ENCODE data around the gene PRPS2.

The PRPS2 gene

GRCh38 chrX:12814420-12814819 is 23.2 kb downstream of the PRPS2 start:
- TF ChIP-seq NFIC (IDR thresholded peaks at IDR 0.05), result no peak
- TF ChIP-seq RAD21 (IDR thresholded peaks at IDR 0.05; ENCODE audit: low read depth), result peak; percentile 49

GRCh38 chrX:12817528-12817927 is 26.3 kb downstream of the PRPS2 start:
- TF ChIP-seq EP300 (IDR thresholded peaks at IDR 0.05; ENCODE audit: borderline replicate concordance) (no peak), NFIC (IDR thresholded peaks at IDR 0.05) (no peak), CREB1 (IDR thresholded peaks at IDR 0.05; ENCODE audit: low read depth) (no peak), ZBTB7A (IDR thresholded peaks at IDR 0.05; ENCODE audit: low read depth) (no peak), USF1 (IDR thresholded peaks at IDR 0.05) (no peak), TAF1 (IDR thresholded peaks at IDR 0.05; ENCODE audit: low read depth) (no peak), EGR1 (IDR thresholded peaks at IDR 0.05) (no peak), YY1 (IDR thresholded peaks at IDR 0.05; ENCODE audit: low read depth) (no peak), TEAD4 (IDR thresholded peaks at IDR 0.05) (no peak), TCF12 (IDR thresholded peaks at IDR 0.05; ENCODE audit: low read depth) (no peak), RAD21 (IDR thresholded peaks at IDR 0.05; ENCODE audit: low read depth) (no peak), CEBPB (IDR thresholded peaks at IDR 0.05) (no peak), REST (IDR thresholded peaks at IDR 0.05; ENCODE audit: low read depth) (no peak), FOXM1 (IDR thresholded peaks at IDR 0.05; ENCODE audit: borderline replicate concordance, low read depth) (no peak), MAX (IDR thresholded peaks at IDR 0.05) (no peak)

GRCh38 chrX:12819222-12819621 is 28.0 kb downstream of the PRPS2 start:
- no peak for TF ChIP-seq CREB1 (IDR thresholded peaks at IDR 0.05; ENCODE audit: low read depth)
- TF ChIP-seq FOXM1 (IDR thresholded peaks at IDR 0.05; ENCODE audit: borderline replicate concordance, low read depth), result no peak
- TF ChIP-seq NFIC (IDR thresholded peaks at IDR 0.05), result no peak
- no peak for TF ChIP-seq ZBTB7A (IDR thresholded peaks at IDR 0.05; ENCODE audit: low read depth)
- TF ChIP-seq EP300 (IDR thresholded peaks at IDR 0.05; ENCODE audit: borderline replicate concordance), result no peak
- no peak for TF ChIP-seq USF1 (IDR thresholded peaks at IDR 0.05)
- no peak for TF ChIP-seq YY1 (IDR thresholded peaks at IDR 0.05; ENCODE audit: low read depth)
- no peak for TF ChIP-seq EGR1 (IDR thresholded peaks at IDR 0.05)
- no peak for TF ChIP-seq CEBPB (IDR thresholded peaks at IDR 0.05)
- TF ChIP-seq TAF1 (IDR thresholded peaks at IDR 0.05; ENCODE audit: low read depth), result no peak
- no peak for TF ChIP-seq RAD21 (IDR thresholded peaks at IDR 0.05; ENCODE audit: low read depth)
- TF ChIP-seq TCF12 (IDR thresholded peaks at IDR 0.05; ENCODE audit: low read depth), result no peak
- no peak for TF ChIP-seq MAX (IDR thresholded peaks at IDR 0.05)
- TF ChIP-seq REST (IDR thresholded peaks at IDR 0.05; ENCODE audit: low read depth), result no peak
- TF ChIP-seq TEAD4 (IDR thresholded peaks at IDR 0.05), result no peak

GRCh38 chrX:12820737-12821136 is 29.5 kb downstream of the PRPS2 start:
- TF ChIP-seq ZBTB7A (IDR thresholded peaks at IDR 0.05; ENCODE audit: low read depth) (no peak), TEAD4 (IDR thresholded peaks at IDR 0.05) (no peak), RAD21 (IDR thresholded peaks at IDR 0.05; ENCODE audit: low read depth) (no peak), TCF12 (IDR thresholded peaks at IDR 0.05; ENCODE audit: low read depth) (no peak), MAX (IDR thresholded peaks at IDR 0.05) (no peak), TAF1 (IDR thresholded peaks at IDR 0.05; ENCODE audit: low read depth) (no peak), YY1 (IDR thresholded peaks at IDR 0.05; ENCODE audit: low read depth) (no peak), USF1 (IDR thresholded peaks at IDR 0.05) (no peak), CEBPB (IDR thresholded peaks at IDR 0.05) (no peak), NFIC (IDR thresholded peaks at IDR 0.05) (no peak)

GRCh38 chrX:12824944-12825343 is 33.7 kb downstream of the PRPS2 start:
- TF ChIP-seq YY1 (IDR thresholded peaks at IDR 0.05; ENCODE audit: low read depth) (no peak), TAF1 (IDR thresholded peaks at IDR 0.05; ENCODE audit: low read depth) (no peak), FOXM1 (IDR thresholded peaks at IDR 0.05; ENCODE audit: borderline replicate concordance, low read depth) (no peak), ZBTB7A (IDR thresholded peaks at IDR 0.05; ENCODE audit: low read depth) (no peak), TCF12 (IDR thresholded peaks at IDR 0.05; ENCODE audit: low read depth) (no peak), EGR1 (IDR thresholded peaks at IDR 0.05) (no peak), EP300 (IDR thresholded peaks at IDR 0.05; ENCODE audit: borderline replicate concordance) (no peak), CEBPB (IDR thresholded peaks at IDR 0.05) (no peak), CREB1 (IDR thresholded peaks at IDR 0.05; ENCODE audit: low read depth) (no peak), MAX (IDR thresholded peaks at IDR 0.05) (no peak), USF1 (IDR thresholded peaks at IDR 0.05) (no peak)

All from Ishikawa (cell line).